ENCODE data around the gene ALPI.
"Not testable (repeated sequence)": the region's sequence is repeated elsewhere in the genome, so short reads cannot be mapped to it uniquely, and the experiment has no call there.

The ALPI gene

GRCh38 chr2:232455426-232456255, at the start of gene ALPI:
ALPI (plus strand) TSS chr2:232456153; CDS start chr2:232456200, 47 bp downstream.
- H3K4me3 ChIP-seq (ENCODE audit: low read length): no peak within 1 kb of the TSS
- DNase-seq (ENCODE audit: low read depth): no peak
- TF ChIP-seq CTCF (conservative IDR thresholded peaks at IDR 0.05; ENCODE audit: low read depth, low read length): no peak

GRCh38 chr2:232406556-232407310, 49.2 kb upstream of the ALPI start, which contains the start of gene ALPG:
ALPG (plus strand) TSS chr2:232406844; CDS start chr2:232406895, 51 bp downstream.
- H3K4me3 ChIP-seq (ENCODE audit: low read length): no peak within 1 kb of the TSS
- TF ChIP-seq CTCF (conservative IDR thresholded peaks at IDR 0.05; ENCODE audit: low read depth, low read length): no peak
- no peak for DNase-seq (ENCODE audit: low read depth)

GRCh38 chr2:232407428-232408150, 48.4 kb upstream of the ALPI start:
- H3K4me3 ChIP-seq (ENCODE audit: low read length); DNase-seq (ENCODE audit: low read depth): not testable (repeated sequence)

- H3K4me3 ChIP-seq (ENCODE audit: low read length); DNase-seq (ENCODE audit: low read depth): not testable (repeated sequence)
Measured at GRCh38 chr2:232408269-232408668, 47.7 kb upstream of the ALPI start.

GRCh38 chr2:232409617-232410016, 46.3 kb upstream of the ALPI start:
- not testable (repeated sequence) for H3K4me3 ChIP-seq (ENCODE audit: low read length); DNase-seq (ENCODE audit: low read depth)

- H3K4me3 ChIP-seq (ENCODE audit: low read length): no peak overlapping the region
- no peak for TF ChIP-seq CTCF (conservative IDR thresholded peaks at IDR 0.05; ENCODE audit: low read depth, low read length)
- DNase-seq (ENCODE audit: low read depth): no peak
Measured at GRCh38 chr2:232410238-232410900, 45.6 kb upstream of the ALPI start.

- DNase-seq (ENCODE audit: low read depth): no peak
- no peak for TF ChIP-seq CTCF (conservative IDR thresholded peaks at IDR 0.05; ENCODE audit: low read depth, low read length)
- H3K4me3 ChIP-seq (ENCODE audit: low read length): no peak overlapping the region
Measured at GRCh38 chr2:232411901-232412629, 43.9 kb upstream of the ALPI start.

Data from retinal pigment epithelial cell (primary cell).